GM21381 (cell line): ENCODE data around the gene FGA.

Source experiments
- ATAC-seq: cut with Tn5 transposase; IDR thresholded peaks from one replicate; pipeline ENCODE4 v1.9.1; 2021; ENCODE audit warnings: mild to moderate bottlenecking, moderate library complexity; ENCODE audit not compliant: unreplicated experiment

The FGA gene

GRCh38 chr4:154590329-154591006, at the start of gene FGA:
Gene FGA (minus strand): TSS chr4:154590742. CDS start chr4:154590687, 55 bp downstream.
- ATAC-seq: no peak

- ATAC-seq: no peak
Observed at GRCh38 chr4:154634058-154634457, 43.5 kb upstream of the FGA start.

DNA sequence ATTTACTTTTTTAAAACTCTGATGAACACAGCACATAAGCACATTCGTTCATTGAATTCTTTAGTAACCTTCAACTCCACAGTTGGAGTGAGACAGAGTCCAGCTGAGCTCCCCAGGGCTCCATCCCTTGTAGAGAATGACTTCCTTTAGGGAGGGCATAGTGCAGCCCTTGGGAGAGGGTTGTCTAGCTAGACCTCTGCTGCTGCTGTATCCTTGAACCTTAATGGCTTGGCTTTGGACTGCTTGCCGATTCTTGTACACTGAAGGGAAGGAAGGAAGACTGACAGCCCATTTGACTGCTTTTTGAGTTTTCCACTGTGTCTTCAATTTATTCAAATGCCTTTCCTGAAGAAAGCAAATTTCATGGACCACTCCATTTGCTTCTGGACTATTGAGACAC, 41.3 kb upstream of the FGA start:
- no peak for ATAC-seq

DNA sequence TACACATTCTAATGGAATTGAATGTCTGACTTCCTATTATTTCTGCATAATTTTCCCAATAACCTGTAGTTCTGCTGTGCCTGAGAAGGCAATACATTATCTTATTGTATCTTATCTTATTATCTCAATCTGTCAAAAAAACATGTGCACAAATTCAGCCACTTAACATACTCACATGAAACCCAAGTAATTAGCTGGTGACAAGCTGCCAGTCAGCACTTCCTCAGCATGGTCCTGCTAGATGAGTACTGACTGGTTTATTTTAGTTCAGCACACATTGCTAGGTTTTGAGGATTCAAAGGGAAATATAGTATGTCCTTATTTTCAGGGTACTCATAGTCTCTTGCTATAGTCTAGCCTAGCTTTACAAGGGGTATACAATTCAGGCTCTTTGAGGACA, 39.8 kb upstream of the FGA start:
- no peak for ATAC-seq

DNA sequence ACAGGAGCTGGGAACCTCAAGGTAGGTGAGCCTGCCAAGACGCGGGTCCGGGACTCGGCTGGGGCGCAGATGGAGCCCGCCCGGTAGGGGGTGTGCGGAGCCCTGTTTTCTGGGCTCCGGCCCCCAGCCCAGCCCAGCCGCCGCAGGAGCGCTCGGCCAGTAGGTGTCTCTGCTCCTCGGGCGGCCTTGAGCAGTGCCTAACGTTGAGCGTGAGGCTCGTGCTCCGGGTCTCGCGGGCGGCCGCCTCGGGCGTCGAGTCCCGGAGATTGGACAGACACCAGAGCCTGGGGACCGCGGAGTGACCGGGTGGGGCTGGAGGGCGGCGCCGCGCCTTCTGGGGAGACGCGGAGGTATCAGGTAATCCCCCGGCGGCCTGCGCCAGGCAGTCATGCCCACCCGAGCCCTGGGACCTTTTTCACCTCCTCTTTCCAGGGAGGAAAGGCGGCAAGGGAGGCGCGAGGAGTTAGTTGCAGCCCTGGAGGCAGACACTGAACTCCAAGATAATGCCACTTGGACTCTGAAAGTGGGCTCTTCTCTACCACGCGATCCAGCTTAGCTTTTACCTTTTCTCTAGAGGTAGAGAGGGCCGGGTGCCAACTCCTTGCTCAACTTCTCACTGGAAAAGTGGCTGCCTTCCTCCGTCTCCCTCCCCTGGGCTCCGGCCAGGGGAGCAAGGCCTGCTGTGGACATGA, 36.4 kb upstream of the FGA start:
- peak; percentile 97 for ATAC-seq

DNA sequence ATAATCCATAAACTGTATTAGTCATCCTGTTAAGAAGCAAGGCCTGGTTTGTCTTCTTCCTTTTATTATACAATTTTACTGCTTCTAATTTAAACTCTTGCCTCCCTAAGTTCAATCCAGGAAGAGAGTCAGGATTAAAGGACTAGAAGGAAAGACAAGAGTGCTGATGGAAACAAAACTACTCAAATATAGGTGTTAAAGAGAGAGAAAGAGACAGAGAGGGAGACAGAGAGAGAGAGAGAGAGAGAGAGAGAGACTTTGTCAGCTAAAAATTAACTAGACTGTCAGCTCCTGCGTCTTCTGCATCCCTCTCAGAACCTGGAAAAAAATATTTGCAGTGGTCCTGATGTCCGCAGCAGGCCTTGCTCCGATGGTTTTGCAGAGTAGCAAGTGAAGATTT, 35.4 kb upstream of the FGA start:
- ATAC-seq: no peak

DNA sequence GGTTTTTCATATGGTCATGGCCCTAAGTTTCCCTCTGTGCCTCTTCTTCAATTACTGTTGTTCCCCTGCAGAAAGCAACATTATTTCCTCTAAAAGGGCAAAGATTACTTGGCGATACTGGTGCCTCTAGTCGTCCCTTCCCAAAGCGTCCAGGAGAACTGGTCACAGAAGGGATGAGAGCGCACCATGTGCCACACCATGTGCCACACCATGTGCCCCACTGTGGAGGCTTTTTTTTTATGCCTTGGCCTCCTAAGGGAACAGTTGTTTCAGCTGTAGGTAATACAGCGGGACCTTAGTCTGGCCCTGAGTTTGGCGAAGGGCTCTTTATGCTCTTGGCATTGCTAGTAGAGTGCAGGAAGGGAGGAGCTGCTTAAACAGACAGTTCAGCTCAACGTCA, 33.5 kb upstream of the FGA start:
- no peak for ATAC-seq

DNA sequence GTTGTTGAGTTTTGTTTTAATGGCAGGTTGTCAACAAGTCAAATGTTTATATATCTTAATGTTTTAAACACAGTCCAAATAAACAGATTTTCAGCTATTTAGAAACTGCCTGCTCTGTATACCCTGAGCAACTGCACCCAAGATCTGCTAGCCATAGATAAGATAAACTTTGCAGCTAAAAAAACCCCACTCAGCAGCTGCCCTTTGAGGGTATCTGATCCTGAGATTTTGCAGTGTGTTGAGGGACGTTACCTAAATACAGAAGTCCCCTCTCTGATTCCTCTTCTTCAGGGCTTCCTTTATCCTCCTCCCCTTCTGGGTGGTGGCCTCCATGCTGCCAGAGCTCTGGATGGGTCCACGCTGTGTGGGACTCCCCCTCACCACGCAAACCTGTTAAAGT, 32.9 kb upstream of the FGA start:
- no peak for ATAC-seq

GRCh38 chr4:154622598-154622997, 32.1 kb upstream of the FGA start:
- peak; percentile 51 for ATAC-seq

DNA sequence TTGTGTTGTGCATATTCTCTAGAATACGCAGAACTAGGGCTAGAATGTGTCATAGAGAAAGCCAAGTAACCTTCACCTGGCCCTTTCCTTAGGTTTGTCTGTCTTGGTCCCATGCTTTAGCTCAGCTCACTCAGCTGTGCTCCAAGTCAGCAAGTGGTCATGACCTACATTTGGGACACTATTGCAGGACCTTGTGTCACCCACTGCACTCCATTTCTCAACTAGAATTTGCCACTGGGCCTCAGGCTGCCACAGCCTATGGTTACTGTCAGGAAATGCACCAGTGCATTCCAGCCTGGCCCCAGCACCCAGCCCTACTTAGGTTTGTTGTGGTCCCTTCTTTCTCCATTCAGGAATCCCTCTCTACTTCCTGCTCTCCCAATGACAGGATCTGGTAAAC, 29.6 kb upstream of the FGA start:
- ATAC-seq: no peak

- ATAC-seq: peak; percentile 67
Observed at GRCh38 chr4:154618708-154619315, 28.3 kb upstream of the FGA start.

DNA sequence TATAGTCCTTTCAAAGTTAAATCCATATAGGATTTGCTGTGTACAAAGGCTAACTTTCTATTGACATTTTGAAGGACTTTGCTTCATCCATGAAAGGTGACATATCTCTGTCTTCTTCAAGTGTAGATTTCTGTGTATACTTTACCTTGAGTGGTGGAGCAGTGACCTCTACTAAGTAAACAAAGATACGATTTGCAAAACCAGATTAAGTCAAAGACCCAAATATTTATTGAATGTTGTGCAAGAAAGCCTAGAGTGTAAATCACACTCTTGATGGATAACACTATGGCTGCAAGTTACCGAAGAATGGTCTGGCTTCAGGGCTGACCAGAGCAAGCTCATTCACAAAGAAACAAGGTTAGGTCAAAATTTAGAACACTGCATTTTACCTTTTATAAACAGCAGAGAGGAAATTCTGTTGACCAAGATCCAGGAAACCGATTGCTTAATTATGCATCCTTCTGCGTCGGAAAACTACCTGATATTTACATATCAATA, 27.3 kb upstream of the FGA start:
- no peak for ATAC-seq

DNA sequence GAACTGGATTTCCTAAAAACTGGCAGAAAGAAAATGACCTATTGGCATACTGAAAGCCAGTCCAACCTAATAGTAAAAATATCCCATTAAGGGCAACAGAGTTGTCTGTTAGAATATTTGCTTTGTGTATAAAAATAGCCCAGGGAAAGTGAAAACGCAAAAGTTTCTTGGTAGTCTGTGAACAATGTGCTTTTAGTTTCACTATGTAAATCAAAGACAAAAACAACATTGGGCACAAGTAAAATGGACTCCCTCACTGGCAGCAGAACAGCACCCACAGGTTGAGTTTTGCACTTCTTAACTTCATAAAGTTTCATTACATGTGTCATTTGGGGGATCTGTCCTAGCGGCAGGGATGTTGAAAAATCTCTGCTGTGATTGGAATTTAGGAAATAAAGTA, 26.2 kb upstream of the FGA start:
- peak; percentile 93 for ATAC-seq

DNA sequence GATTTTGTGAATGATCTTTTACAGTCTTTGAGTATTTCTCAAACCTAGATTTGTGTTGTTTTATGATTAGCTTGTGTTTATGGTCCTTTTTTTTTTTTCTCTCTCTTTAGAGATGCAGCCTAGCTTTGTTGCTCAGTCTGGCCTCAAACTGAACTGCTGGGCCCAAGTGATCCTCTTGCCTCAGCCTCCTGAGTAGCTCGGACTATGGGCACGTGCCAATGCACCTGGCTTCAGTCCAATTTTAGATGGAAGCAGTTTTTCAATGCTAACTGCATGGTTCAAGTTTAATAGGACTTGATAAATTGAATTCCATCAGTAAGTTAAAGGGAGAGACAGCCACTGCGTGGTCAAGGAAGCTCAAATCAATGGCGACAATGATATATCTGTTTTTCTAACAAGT, 25.7 kb upstream of the FGA start:
- peak; percentile 9 for ATAC-seq

DNA sequence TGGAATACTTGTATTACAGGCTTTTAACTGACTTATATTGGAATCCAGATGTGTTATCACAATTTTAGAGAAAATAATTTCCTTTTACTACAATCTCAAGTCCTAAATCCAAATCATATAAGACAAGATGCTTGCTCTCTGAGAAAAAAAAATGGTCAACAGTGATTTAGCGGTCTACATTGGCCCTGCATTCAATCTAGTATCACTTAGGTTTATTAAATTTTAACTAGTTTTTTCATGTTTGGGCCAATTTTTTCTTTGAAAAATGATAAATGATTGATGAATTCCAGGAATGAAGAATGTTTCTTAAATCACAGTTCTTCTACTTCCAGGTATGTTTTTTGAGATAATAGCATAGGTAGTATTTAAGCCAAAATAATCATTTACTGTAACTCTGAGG, 24.7 kb upstream of the FGA start:
- ATAC-seq: no peak

DNA sequence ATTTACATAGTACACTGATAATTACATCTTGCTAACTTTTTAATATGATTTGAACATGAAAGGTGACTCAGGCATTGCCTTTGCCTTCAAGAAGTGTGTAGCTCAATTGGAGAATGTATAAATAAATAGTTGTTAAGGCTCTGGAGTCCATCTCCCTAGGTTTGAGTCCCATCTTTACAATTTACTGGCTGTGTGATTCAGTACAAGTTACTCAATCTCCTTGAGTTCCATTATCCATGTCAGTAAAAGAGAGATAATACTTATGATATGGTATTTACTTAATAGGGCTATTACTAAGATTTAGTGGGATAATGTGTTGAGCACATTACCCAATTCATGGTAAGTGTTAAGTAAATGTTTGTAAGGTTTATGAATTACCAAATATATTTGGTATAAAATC, 23.8 kb upstream of the FGA start:
- ATAC-seq: no peak

DNA sequence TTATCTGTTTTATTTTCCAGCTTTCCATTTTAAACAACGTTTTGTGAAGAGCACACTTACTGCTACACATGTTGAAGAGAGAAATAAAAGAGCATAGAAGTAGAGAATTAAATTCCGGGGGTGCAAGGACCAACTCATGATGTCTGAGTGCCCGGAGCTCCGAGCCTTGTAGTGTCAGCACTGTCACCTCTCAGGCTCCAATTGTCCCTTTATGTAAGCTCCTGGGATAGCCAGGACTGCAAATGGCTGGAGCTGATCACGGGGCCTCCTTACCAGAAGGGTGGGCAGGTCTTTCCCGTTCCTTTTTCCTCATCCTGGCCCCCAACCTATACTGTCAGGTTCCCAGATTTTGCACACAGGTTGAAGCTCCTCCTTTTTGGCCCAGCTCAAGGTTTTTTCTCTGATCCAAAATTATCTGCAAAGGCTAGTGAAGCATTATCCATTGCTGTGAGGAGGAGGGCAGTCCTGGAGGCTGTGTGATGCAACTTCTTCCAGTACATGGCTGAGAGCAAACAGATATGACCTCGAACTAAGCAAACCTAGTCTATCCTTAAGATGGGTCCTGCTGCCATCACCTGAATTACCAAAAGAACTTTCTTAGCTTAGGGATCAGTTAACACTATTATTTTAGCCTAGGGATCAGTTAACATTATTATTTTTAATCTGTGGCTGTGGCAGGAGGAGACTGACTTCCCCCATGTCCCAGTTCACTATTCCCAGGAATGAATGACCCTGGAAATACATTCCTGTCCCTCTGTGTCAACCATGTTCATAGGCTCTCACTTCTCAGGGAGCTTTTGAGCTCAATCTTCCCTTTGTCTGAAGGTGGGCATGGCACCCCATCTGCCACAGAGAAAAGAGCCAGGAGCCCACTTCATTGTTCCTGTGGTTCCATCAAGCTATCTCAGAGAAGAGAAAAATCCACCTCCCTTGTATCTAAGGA, 22.2 kb upstream of the FGA start, which contains the start of gene FGG:
TSS of gene FGG (minus strand) at position 185 of the 943 bp plus-strand sequence. CDS start at position 138, 47 bp downstream.
- no peak for ATAC-seq

- ATAC-seq: no peak
Observed at GRCh38 chr4:154611833-154612232, 21.3 kb upstream of the FGA start.

GRCh38 chr4:154610582-154610981, 20.0 kb upstream of the FGA start:
- no peak for ATAC-seq

DNA sequence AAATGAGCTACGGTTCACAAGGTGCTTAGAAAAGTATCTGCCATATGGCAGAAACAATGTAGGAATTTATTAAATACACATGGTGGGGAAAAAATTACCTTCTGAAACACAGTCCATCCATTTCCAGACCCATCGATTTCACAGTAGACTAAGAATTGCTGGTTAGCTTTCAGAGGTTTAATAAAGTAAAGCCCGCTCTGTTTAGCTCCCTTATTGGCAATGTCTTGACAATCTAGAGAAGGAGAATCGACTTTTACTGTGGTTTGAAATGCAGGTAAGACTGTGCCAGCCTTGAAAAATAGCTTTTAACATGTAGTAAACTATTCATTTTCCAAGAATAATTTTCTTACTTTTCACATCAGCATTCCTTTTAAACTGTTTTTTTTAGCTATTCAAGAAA, 19.0 kb upstream of the FGA start:
- no peak for ATAC-seq
